MM.1S (cell line): Measurements from ENCODE around the gene RASGRP2.

ENCODE experiments used
- DNase-seq: peaks from one replicate; pipeline ENCODE4 v3.0.0-alpha.2; 2015
- H2AFZ ChIP-seq: fragments of 300-600 bp; sonication (generic); 2 replicates; pipeline ENCODE4 v1.6.0; 2016; ENCODE audit warnings: antibody characterized with exemption, low read length
- H3F3A ChIP-seq: fragments of 300-600 bp; sonication (generic); 2 replicates; pipeline ENCODE4 v1.6.1; 2016; ENCODE audit warnings: mild to moderate bottlenecking, antibody characterized with exemption, low read length, moderate library complexity, mixed read lengths; ENCODE audit not compliant: insufficient read depth
- H3K27ac ChIP-seq: fragments of 300-600 bp; sonication (generic); 2 replicates; pipeline ENCODE4 v1.5.1; 2016; ENCODE audit warnings: mild to moderate bottlenecking, low read length
- H3K27me3 ChIP-seq: fragments of 300-600 bp; sonication (generic); replicated peaks from 2 replicates; pipeline ENCODE4 v1.6.0; 2016; ENCODE audit warnings: low read length; ENCODE audit not compliant: insufficient read depth
- H3K36me3 ChIP-seq: fragments of 300-600 bp; sonication (generic); replicated peaks from 2 replicates; pipeline ENCODE4 v1.6.1; 2016; ENCODE audit warnings: mild to moderate bottlenecking, low read length, mixed read lengths; ENCODE audit not compliant: insufficient read depth
- H3K4me1 ChIP-seq: fragments of 300-600 bp; sonication (generic); 2 replicates; pipeline ENCODE4 v1.6.1; 2016; ENCODE audit warnings: low read length, mixed read lengths
- H3K4me2 ChIP-seq: fragments of 300-600 bp; sonication (generic); 2 replicates; pipeline ENCODE4 v1.6.0; 2016; ENCODE audit warnings: low read depth, low read length
- H3K4me3 ChIP-seq: fragments of 300-600 bp; sonication (generic); 2 replicates; pipeline ENCODE4 v1.5.1; 2016; ENCODE audit warnings: low read length, mixed read lengths
- H3K79me2 ChIP-seq: fragments of 300-600 bp; sonication (generic); 2 replicates; pipeline ENCODE4 v1.6.1; 2016; ENCODE audit warnings: mixed run types, low read length, mixed read lengths
- H3K9ac ChIP-seq: fragments of 300-600 bp; sonication (generic); 2 replicates; pipeline ENCODE4 v1.6.1; 2016; ENCODE audit warnings: low read length, mixed read lengths
- H3K9me2 ChIP-seq: fragments of 300-600 bp; sonication (generic); replicated peaks from 2 replicates; pipeline ENCODE4 v1.6.1; 2016; ENCODE audit warnings: mild to moderate bottlenecking, low read length, mixed read lengths; ENCODE audit not compliant: insufficient read depth
- H3K9me3 ChIP-seq: fragments of 300-600 bp; sonication (generic); replicated peaks from 2 replicates; pipeline ENCODE4 v1.6.1; 2016; ENCODE audit warnings: mild to moderate bottlenecking, low read length, mixed read lengths; ENCODE audit not compliant: insufficient read depth
- H4K20me1 ChIP-seq: fragments of 300-600 bp; sonication (generic); 2 replicates; pipeline ENCODE4 v1.6.1; 2016; ENCODE audit warnings: mild to moderate bottlenecking, low read length, moderate library complexity, mixed read lengths; ENCODE audit not compliant: insufficient read depth
- EZH2 ChIP-seq: fragments of 300-600 bp; sonication (generic); optimal IDR thresholded peaks from 2 replicates; pipeline ENCODE3; 2017; ENCODE audit warnings: low read depth, mild to moderate bottlenecking, antibody characterized with exemption, low read length, mixed read lengths
- EZH2phosphoT487 ChIP-seq: fragments of 300-600 bp; sonication (generic); IDR thresholded peaks from 2 replicates; pipeline ENCODE4 v1.6.1; 2018; ENCODE audit warnings: antibody characterized with exemption, low read length
- TF ChIP-seq, protein P1 (sequence below): fragments of 300-600 bp; sonication (generic); IDR thresholded peaks from 2 replicates; pipeline ENCODE4 v1.5.1; 2016; ENCODE audit warnings: antibody characterized with exemption, low read length, mixed read lengths

RASGRP2 gene

DNA sequence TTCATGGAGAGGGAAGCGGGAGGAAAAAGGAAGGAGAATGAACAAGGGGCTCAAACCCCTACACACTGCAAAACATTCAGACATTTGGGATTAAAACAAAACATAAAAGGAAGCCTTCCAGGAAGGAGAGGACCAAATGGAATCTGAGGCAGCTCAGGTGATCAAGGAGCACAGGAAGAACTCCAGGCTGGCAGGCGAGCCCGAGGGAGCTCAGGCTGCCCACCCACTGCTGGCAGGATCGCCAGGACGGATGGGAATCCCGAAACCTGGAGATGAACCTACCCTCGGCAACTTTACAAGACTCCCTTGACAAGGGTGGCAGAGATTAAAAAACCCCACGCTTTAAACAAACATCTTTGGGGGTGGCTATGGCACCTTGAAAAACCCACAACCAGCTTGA, 20.8 kb upstream of the RASGRP2 start:
- Histone ChIP-seq H2AFZ (no peak overlapping the region), H3K4me2 (no peak overlapping the region), H3K4me1 (no peaks in the 10 kb centered on the region), H3K9me3 (no peaks in the 10 kb centered on the region), H3K9ac (no peak overlapping the region), H3F3A (peaks cover 35% of the 10 kb centered on the region), H3K27ac (no peak overlapping the region), H3K79me2 (peaks cover 31% of the 10 kb centered on the region), H3K27me3 (no peaks in the 10 kb centered on the region), H3K36me3 (peaks cover 36% of the 10 kb centered on the region), H4K20me1 (peaks cover 19% of the 10 kb centered on the region), H3K9me2 (no peaks in the 10 kb centered on the region), H3K4me3 (no peak overlapping the region)
- DNase-seq: no peak
- TF ChIP-seq EZH2 (no peak), EZH2phosphoT487 (no peak)
- TF ChIP-seq, protein P1, sequence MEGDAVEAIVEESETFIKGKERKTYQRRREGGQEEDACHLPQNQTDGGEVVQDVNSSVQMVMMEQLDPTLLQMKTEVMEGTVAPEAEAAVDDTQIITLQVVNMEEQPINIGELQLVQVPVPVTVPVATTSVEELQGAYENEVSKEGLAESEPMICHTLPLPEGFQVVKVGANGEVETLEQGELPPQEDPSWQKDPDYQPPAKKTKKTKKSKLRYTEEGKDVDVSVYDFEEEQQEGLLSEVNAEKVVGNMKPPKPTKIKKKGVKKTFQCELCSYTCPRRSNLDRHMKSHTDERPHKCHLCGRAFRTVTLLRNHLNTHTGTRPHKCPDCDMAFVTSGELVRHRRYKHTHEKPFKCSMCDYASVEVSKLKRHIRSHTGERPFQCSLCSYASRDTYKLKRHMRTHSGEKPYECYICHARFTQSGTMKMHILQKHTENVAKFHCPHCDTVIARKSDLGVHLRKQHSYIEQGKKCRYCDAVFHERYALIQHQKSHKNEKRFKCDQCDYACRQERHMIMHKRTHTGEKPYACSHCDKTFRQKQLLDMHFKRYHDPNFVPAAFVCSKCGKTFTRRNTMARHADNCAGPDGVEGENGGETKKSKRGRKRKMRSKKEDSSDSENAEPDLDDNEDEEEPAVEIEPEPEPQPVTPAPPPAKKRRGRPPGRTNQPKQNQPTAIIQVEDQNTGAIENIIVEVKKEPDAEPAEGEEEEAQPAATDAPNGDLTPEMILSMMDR: no peak

DNA sequence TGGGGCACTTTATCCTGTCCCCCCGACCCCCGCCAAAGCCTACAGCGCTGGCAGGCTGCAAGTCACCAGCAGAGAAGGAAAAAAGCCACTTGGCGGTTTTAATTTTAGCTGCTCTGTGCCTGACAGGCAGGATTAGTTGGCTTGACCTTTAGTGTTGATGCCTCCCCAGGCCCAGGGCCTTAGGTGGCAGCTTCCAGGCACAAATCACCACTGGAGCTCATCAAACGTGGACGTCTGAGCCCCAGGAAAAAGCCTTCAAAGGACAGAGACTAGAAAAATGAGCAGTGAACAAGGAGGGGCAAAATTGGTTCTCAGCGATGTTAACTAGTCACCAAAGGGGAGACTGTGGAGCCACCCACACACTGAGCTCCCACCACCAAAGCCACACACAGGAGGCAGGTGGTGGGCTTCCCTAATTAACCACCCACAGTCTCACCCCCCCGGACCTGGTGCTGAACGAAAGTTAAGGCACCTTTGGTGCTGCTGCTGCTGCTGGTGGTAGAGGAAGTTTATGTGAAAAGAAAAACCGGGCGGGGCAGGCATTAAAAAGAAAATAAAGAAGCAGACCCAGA, 20.2 kb upstream of the RASGRP2 start:
- Histone ChIP-seq H2AFZ (no peak overlapping the region), H3K27me3 (no peaks in the 10 kb centered on the region), H3K9ac (no peak overlapping the region), H3K4me2 (no peak overlapping the region), H3K4me3 (no peak overlapping the region), H3K36me3 (peaks cover 30% of the 10 kb centered on the region), H3K79me2 (peaks cover 24% of the 10 kb centered on the region), H3K9me3 (no peaks in the 10 kb centered on the region), H4K20me1 (peaks cover 19% of the 10 kb centered on the region), H3K27ac (no peak overlapping the region), H3K9me2 (no peaks in the 10 kb centered on the region), H3F3A (peaks cover 35% of the 10 kb centered on the region), H3K4me1 (no peaks in the 10 kb centered on the region)
- no peak for TF ChIP-seq EZH2phosphoT487
- TF ChIP-seq, protein P1: no peak
- no peak for TF ChIP-seq EZH2
- no peak for DNase-seq

DNA sequence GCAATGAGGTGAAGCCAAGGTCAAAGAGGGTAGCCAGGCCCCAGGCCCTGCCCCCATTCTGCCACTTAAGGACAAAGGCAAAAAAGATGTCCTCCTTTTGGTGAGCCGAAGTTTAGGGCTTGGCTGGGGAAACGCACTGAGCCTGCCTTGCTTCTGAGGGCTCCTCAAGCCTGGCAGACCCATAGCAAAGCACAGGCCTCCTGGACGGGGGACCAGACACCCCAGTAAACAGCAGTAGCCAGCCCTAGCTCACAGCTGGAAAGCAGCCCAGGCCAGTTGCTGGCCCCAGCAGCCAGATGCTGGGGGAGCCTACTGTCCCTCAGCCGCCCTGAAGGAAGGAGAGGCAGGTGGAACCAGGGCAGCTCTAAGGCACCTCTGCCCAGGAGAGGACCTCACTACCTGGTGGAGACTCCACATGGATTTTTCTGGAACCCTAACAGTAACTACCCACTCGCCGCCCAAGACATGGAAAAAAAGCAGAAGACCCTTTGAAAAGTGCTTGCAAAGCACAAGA, 19.6 kb upstream of the RASGRP2 start:
- H2AFZ ChIP-seq: no peak overlapping the region
- H3K79me2 ChIP-seq: peaks cover 20% of the 10 kb centered on the region
- DNase-seq: no peak
- H3K27me3 ChIP-seq: no peaks in the 10 kb centered on the region
- H3F3A ChIP-seq: peaks cover 35% of the 10 kb centered on the region
- no peaks in the 10 kb centered on the region for H3K4me1 ChIP-seq
- no peak overlapping the region for H3K4me2 ChIP-seq
- no peaks in the 10 kb centered on the region for H3K9me2 ChIP-seq
- no peak overlapping the region for H3K4me3 ChIP-seq
- no peak overlapping the region for H3K9ac ChIP-seq
- peaks cover 19% of the 10 kb centered on the region for H4K20me1 ChIP-seq
- H3K27ac ChIP-seq: no peak overlapping the region
- peaks cover 25% of the 10 kb centered on the region for H3K36me3 ChIP-seq
- TF ChIP-seq EZH2: no peak
- TF ChIP-seq, protein P1: no peak
- TF ChIP-seq EZH2phosphoT487: no peak
- H3K9me3 ChIP-seq: no peaks in the 10 kb centered on the region
